K562 (cell line): ENCODE measurements around the gene HTR4. TPM values are rescaled to one million over a fixed set of nuclear protein-coding genes. Genes with fewer than 3 reads are reported as not detected.

ENCODE experiments used
- BCL6 ChIP-seq: fragments of 250-450 bp; sonication (Bioruptor Pico); IDR thresholded peaks from 2 replicates; pipeline ENCODE4 v1.4.0; 2020
- CREB5 ChIP-seq: fragments of 250-450 bp; sonication (Bioruptor Pico); IDR thresholded peaks from 2 replicates; pipeline ENCODE4 v1.5.0; 2020; ENCODE audit warnings: mild to moderate bottlenecking
- FOXP4 ChIP-seq: sonication (generic); formaldehyde crosslinking; IDR thresholded peaks from 2 replicates; pipeline ENCODE4 v1.8.0; 2022; ENCODE audit warnings: mild to moderate bottlenecking, missing genetic modification reagents, borderline replicate concordance
- IRF9 ChIP-seq: fragments of 450-650 bp; IDR thresholded peaks from 2 replicates; pipeline ENCODE4 v1.6.1; 2016; ENCODE audit warnings: missing biosample characterization, missing genetic modification characterization
- NUFIP1 ChIP-seq: fragments of 450-650 bp; IDR thresholded peaks from 2 replicates; pipeline ENCODE4 v1.6.1; 2018; ENCODE audit not compliant: partially characterized antibody
- RFX5 ChIP-seq: IDR thresholded peaks from 2 replicates; pipeline ENCODE4 v1.6.1; 2011; ENCODE audit warnings: low read depth, mild to moderate bottlenecking, improper control_type of control experiment, low read length
- RNF219 ChIP-seq: fragments of 250-450 bp; sonication (Bioruptor Pico); IDR thresholded peaks from 2 replicates; pipeline ENCODE4 v1.5.0; 2022; ENCODE audit warnings: mild to moderate bottlenecking
- ZNF77 ChIP-seq: fragments of 250-450 bp; sonication (Bioruptor Pico); IDR thresholded peaks from 2 replicates; pipeline ENCODE4 v1.5.0; 2020
- polyA plus RNA-seq, 8 experiments: library from polyadenylated mRNA; depleted of rRNA in 4 of 8; stranded (reverse) in 5 of 8; unstranded in 3 of 8; fragments of >200 nt; fragmentation: Nextera tagmentation in 2 of 8; fragmentation: Illumina TruSeq in 1 of 8; extraction: Ambion mirVana in 2 of 8; extraction: Trizol in 1 of 8; gene quantifications; 2 replicates each; pipeline versions ENCODE4 v1.2.1 to v1.2.3, GENCODE V29; 2011 to 2014; ENCODE audit warnings: inconsistent platforms in 1 of 8, missing spikeins in 1 of 8
- total RNA-seq, 7 experiments: library from RNA; depleted of rRNA in 6 of 7; stranded (reverse); fragments of >200 nt in 6 of 7; fragmentation: Illumina TruSeq in 2 of 7; extraction: Trizol in 2 of 7; gene quantifications; 2 replicates each; pipeline versions ENCODE4 v1.2.1 to v1.2.3, GENCODE V29; 2011 to 2021; ENCODE audit warnings: low replicate concordance in 1 of 7
- TF ChIP-seq, protein P1 (sequence below): fragments of 250-450 bp; sonication (Bioruptor Pico); IDR thresholded peaks from 2 replicates; pipeline ENCODE4 v1.5.0; 2021
- TF ChIP-seq, protein P2 (sequence below), 2 experiments: fragments of 450-650 bp in 1 of 2; sonication (generic) in 1 of 2; formaldehyde crosslinking in 1 of 2; IDR thresholded peaks; 2 replicates each; pipeline versions ENCODE4 v1.7.1 to v1.9.0; 2016 to 2022; ENCODE audit warnings: inconsistent platforms in 1 of 2, mild to moderate bottlenecking in 1 of 2, missing genetic modification reagents in 1 of 2

Gene HTR4
- total and polyA plus RNA-seq, 9 of the 15 experiments (the other 6 are each of a cell fraction or from before 2014, with no cell fraction given): 0.13 TPM; not detected in 8

GRCh38 chr5:148574167-148574566 lies 80.2 kb downstream of the HTR4 start (continued):
- TF ChIP-seq RNF219 (CRISPR knock-in tag) (no peak), CREB5 (no peak), IRF9 (no peak), BCL6 (CRISPR knock-in tag) (no peak), ZNF77 (CRISPR knock-in tag) (no peak), NUFIP1 (no peak), FOXP4 (no peak), RFX5 (no peak)
- TF ChIP-seq, protein P1, sequence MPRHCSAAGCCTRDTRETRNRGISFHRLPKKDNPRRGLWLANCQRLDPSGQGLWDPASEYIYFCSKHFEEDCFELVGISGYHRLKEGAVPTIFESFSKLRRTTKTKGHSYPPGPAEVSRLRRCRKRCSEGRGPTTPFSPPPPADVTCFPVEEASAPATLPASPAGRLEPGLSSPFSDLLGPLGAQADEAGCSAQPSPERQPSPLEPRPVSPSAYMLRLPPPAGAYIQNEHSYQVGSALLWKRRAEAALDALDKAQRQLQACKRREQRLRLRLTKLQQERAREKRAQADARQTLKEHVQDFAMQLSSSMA (CRISPR knock-in tag): no peak
- TF ChIP-seq, protein P2, sequence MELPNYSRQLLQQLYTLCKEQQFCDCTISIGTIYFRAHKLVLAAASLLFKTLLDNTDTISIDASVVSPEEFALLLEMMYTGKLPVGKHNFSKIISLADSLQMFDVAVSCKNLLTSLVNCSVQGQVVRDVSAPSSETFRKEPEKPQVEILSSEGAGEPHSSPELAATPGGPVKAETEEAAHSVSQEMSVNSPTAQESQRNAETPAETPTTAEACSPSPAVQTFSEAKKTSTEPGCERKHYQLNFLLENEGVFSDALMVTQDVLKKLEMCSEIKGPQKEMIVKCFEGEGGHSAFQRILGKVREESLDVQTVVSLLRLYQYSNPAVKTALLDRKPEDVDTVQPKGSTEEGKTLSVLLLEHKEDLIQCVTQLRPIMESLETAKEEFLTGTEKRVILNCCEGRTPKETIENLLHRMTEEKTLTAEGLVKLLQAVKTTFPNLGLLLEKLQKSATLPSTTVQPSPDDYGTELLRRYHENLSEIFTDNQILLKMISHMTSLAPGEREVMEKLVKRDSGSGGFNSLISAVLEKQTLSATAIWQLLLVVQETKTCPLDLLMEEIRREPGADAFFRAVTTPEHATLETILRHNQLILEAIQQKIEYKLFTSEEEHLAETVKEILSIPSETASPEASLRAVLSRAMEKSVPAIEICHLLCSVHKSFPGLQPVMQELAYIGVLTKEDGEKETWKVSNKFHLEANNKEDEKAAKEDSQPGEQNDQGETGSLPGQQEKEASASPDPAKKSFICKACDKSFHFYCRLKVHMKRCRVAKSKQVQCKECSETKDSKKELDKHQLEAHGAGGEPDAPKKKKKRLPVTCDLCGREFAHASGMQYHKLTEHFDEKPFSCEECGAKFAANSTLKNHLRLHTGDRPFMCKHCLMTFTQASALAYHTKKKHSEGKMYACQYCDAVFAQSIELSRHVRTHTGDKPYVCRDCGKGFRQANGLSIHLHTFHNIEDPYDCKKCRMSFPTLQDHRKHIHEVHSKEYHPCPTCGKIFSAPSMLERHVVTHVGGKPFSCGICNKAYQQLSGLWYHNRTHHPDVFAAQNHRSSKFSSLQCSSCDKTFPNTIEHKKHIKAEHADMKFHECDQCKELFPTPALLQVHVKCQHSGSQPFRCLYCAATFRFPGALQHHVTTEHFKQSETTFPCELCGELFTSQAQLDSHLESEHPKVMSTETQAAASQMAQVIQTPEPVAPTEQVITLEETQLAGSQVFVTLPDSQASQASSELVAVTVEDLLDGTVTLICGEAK (IDR thresholded peaks at IDR 0.05): no peak
- TF ChIP-seq, protein P2 (CRISPR knock-in tag; IDR thresholded peaks at IDR 0.05): no peak
